Measurements from ENCODE around the gene FCN2.

DNA sequence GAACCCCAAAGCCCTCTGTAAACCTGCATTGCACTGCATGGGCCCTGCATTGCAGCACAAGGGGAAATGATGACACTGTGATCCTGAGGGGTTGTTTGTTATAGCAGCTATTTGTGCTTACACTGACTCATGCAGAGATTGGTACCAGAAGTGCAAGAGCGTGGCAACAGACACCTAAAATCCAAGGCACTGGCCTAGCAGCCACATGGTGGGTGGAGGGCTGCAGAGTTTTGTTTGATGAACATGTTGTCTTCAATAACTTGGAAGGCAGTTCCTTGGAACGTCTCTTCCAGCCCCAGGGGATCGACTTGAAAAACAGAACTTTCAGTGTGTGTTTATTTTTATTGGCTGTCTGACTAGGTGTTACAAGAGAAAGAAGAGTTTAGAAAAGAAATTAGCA is 14.5 kb downstream of the FCN2 start:
- no peak for TF ChIP-seq POLR2A (IDR thresholded peaks at IDR 0.05)
- no peak for TF ChIP-seq CTCF (IDR thresholded peaks at IDR 0.05)

Measured in Peyer's patch (tissue), 4 donors.